Measurements from ENCODE around the gene TBC1D3B.
A peak's percentile ranks its signal among the peaks of the same experiment; 100 is the strongest.

TBC1D3B gene

DNA sequence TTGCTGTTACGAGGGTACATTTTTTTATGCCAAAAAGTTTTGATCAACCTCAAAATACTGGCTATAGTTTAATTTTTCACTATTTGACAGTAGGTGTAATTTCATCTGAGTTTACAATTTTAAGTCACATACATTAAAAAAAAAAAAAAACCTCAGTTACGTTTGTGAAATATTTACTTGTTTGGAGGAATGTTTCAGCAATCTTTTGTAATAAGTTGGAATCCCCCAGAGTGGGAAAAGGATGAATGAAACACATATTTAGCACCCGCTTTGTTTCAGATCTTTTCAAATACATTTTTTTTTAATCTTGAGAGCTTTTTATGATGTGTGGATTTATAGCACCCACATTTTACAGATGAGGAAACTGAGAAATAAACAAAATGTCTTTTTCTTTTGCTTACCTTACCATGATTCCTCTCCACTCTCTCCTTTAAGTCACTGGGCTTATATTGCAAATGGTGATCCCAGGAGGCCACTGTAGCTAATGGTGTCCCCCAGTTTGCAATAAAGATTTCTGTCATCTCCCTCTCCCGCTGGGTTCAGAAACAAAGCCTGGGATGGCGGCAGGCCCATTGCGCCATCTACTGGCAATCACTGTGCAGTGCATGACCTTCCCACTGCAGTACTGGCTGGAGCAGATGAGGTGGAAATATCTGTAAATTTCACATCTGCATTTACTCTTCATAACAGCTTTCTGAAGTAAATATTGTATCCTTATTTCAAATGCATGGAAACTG, 27.7 kb downstream of the TBC1D3B start:
- Histone ChIP-seq H3K4me2 (ENCODE audit: low read depth, low read length, poor library complexity, severe bottlenecking) (no peak overlapping the region), H3K79me2 (ENCODE audit: insufficient read depth, low read length) (no peaks in the 10 kb centered on the region), H4K20me1 (ENCODE audit: low read depth, low read length) (no peaks in the 10 kb centered on the region), H3K9me2 (replicated peaks; ENCODE audit: insufficient read depth, low read length) (no peaks in the 10 kb centered on the region), H3K27ac (ENCODE audit: low read depth, low read length) (no peak overlapping the region), H3K9me3 (ENCODE audit: insufficient read depth, low read length) (no peaks in the 10 kb centered on the region), H3K36me3 (ENCODE audit: low read length) (no peaks in the 10 kb centered on the region), H2AFZ (ENCODE audit: low read depth, low read length, severe bottlenecking) (no peak overlapping the region), H3F3A (ENCODE audit: insufficient read depth) (no peaks in the 10 kb centered on the region), H3K27me3 (ENCODE audit: low read length) (no peaks in the 10 kb centered on the region), H3K9ac (ENCODE audit: low read length) (no peak overlapping the region), H3K4me3 (ENCODE audit: insufficient read depth, low read length, poor library complexity, severe bottlenecking) (no peak overlapping the region)
- TF ChIP-seq EZH2phosphoT487 (conservative IDR thresholded peaks at IDR 0.05; ENCODE audit: low read length), result no peak
- TF ChIP-seq, protein P1, sequence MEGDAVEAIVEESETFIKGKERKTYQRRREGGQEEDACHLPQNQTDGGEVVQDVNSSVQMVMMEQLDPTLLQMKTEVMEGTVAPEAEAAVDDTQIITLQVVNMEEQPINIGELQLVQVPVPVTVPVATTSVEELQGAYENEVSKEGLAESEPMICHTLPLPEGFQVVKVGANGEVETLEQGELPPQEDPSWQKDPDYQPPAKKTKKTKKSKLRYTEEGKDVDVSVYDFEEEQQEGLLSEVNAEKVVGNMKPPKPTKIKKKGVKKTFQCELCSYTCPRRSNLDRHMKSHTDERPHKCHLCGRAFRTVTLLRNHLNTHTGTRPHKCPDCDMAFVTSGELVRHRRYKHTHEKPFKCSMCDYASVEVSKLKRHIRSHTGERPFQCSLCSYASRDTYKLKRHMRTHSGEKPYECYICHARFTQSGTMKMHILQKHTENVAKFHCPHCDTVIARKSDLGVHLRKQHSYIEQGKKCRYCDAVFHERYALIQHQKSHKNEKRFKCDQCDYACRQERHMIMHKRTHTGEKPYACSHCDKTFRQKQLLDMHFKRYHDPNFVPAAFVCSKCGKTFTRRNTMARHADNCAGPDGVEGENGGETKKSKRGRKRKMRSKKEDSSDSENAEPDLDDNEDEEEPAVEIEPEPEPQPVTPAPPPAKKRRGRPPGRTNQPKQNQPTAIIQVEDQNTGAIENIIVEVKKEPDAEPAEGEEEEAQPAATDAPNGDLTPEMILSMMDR (IDR thresholded peaks at IDR 0.05; ENCODE audit: insufficient read depth, low read length, poor library complexity, severe bottlenecking), result peak; percentile 99

DNA sequence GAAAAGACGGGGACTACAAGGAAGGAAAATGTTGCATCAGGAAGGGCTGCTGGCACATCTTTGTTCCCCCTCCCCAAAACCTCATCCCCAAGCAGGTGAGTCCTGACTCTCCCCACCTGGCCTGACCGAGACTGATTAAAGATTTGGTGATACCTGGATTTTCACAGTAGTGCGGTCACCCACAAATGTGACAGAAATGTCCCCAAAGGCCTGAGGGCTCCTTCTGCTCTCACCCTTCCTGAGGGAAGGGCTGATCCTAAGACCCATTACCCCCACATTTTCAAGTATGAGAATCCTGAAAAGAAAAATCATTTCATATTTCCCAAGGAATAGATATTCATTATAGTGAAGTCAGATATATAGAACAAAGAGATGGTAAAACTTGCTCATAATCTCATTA, 28.8 kb downstream of the TBC1D3B start:
- no peaks in the 10 kb centered on the region for H3K27me3 ChIP-seq (ENCODE audit: low read length)
- no peaks in the 10 kb centered on the region for H3K36me3 ChIP-seq (ENCODE audit: low read length)
- no peaks in the 10 kb centered on the region for H3K79me2 ChIP-seq (ENCODE audit: insufficient read depth, low read length)
- H3K9me3 ChIP-seq (ENCODE audit: insufficient read depth, low read length), result no peaks in the 10 kb centered on the region
- H3K9ac ChIP-seq (ENCODE audit: low read length), result no peak overlapping the region
- no peak overlapping the region for H3K27ac ChIP-seq (ENCODE audit: low read depth, low read length)
- H3K4me2 ChIP-seq (ENCODE audit: low read depth, low read length, poor library complexity, severe bottlenecking), result no peak overlapping the region
- no peaks in the 10 kb centered on the region for H3F3A ChIP-seq (ENCODE audit: insufficient read depth)
- no peaks in the 10 kb centered on the region for H4K20me1 ChIP-seq (ENCODE audit: low read depth, low read length)
- no peak overlapping the region for H2AFZ ChIP-seq (ENCODE audit: low read depth, low read length, severe bottlenecking)
- H3K4me3 ChIP-seq (ENCODE audit: insufficient read depth, low read length, poor library complexity, severe bottlenecking), result no peak overlapping the region
- no peaks in the 10 kb centered on the region for H3K9me2 ChIP-seq (replicated peaks; ENCODE audit: insufficient read depth, low read length)
- TF ChIP-seq EZH2phosphoT487 (conservative IDR thresholded peaks at IDR 0.05; ENCODE audit: low read length), result no peak
- TF ChIP-seq, protein P1 (IDR thresholded peaks at IDR 0.05; ENCODE audit: insufficient read depth, low read length, poor library complexity, severe bottlenecking), result no peak

DNA sequence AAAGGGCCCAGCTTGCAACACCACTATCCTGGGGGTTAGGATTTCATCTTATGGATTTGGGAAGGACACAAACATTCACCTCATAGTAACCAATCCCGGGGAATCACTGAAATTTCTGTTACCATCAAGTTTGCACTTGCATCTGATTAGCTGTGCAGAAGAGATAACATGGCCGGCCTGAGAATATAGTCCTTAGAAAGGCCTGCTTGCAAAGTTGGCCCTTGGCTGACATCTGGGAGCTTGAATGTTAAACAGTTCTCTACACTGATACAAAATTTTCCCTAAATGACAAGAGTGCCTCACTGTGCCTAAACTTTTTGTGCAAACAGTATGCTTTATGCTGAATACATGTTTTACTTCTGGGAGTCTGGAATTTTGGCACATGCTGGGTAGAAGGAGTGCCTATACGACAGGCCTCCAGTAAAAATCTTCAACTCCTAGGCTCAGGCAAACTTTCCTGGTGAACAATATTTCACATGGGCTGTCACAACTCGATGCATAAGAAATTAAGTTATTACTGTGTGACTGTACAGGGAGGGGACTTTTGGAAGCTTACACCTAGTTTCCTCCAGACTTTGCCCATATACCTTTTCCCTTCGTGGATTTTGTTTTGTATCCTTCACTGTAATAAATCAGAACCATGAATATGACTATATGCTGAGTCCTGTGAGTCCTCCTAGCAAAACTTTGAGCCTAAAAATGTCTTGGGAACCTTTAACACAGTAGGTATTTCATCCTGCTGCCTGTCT, 31.3 kb downstream of the TBC1D3B start:
- TF ChIP-seq, protein P1 (IDR thresholded peaks at IDR 0.05; ENCODE audit: insufficient read depth, low read length, poor library complexity, severe bottlenecking), result no peak
- TF ChIP-seq EZH2phosphoT487 (conservative IDR thresholded peaks at IDR 0.05; ENCODE audit: low read length), result no peak
- Histone ChIP-seq H3K4me3 (ENCODE audit: insufficient read depth, low read length, poor library complexity, severe bottlenecking) (no peak overlapping the region), H3K4me2 (ENCODE audit: low read depth, low read length, poor library complexity, severe bottlenecking) (no peak overlapping the region), H3K27ac (ENCODE audit: low read depth, low read length) (no peak overlapping the region), H3K9ac (ENCODE audit: low read length) (no peak overlapping the region), H3K79me2 (ENCODE audit: insufficient read depth, low read length) (no peaks in the 10 kb centered on the region), H4K20me1 (ENCODE audit: low read depth, low read length) (no peaks in the 10 kb centered on the region), H3K27me3 (ENCODE audit: low read length) (no peaks in the 10 kb centered on the region), H2AFZ (ENCODE audit: low read depth, low read length, severe bottlenecking) (no peak overlapping the region), H3K9me3 (ENCODE audit: insufficient read depth, low read length) (no peaks in the 10 kb centered on the region), H3K36me3 (ENCODE audit: low read length) (no peaks in the 10 kb centered on the region), H3F3A (ENCODE audit: insufficient read depth) (no peaks in the 10 kb centered on the region), H3K9me2 (replicated peaks; ENCODE audit: insufficient read depth, low read length) (no peaks in the 10 kb centered on the region)

Data from SU-DHL-6 (cell line).